Measurements from ENCODE around the gene SYNJ2BP. TPM values are rescaled to one million over a fixed set of nuclear protein-coding genes. Genes with fewer than 3 reads are reported as not detected.

The SYNJ2BP gene
- total and polyA plus RNA-seq, 2 donors (not counting 1 experiment from before 2014, with no cell fraction given): 7.5 to 17.8 TPM

- no peak overlapping the region for H3K27ac ChIP-seq (ENCODE audit: low read length in 2 of 2)
- Mint-ChIP-seq H3K4me1 (no peaks in the 10 kb centered on the region), H3K9me3 (ENCODE audit: insufficient read depth) (no peaks in the 10 kb centered on the region), H3K27ac (no peak overlapping the region), H3K27me3 (no peaks in the 10 kb centered on the region), H3K4me3 (no peak overlapping the region)
- H3K9me3 ChIP-seq (ENCODE audit: control extremely low read depth in 1 of 3, control insufficient read depth in 2 of 3, insufficient read depth in 1 of 3, low read length in 2 of 3): no peaks in the 10 kb centered on the region
- no peak for DNase-seq
- WGBS (ENCODE audit: insufficient coverage): no CpG with 5 or more reads among the region's 6 CpGs
- intact Hi-C loops (cut with micrococcal nuclease): no loop called here
- H2AFZ ChIP-seq (ENCODE audit: insufficient read depth, low read depth, low read length, poor library complexity, severe bottlenecking): no peak overlapping the region
- no peak overlapping the region for H3K9ac ChIP-seq (ENCODE audit: low read length)
- H3K4me2 ChIP-seq (replicated peaks; ENCODE audit: low read depth, low read length, poor library complexity, severe bottlenecking): no peak overlapping the region
- no peaks in the 10 kb centered on the region for H3K4me1 ChIP-seq (ENCODE audit: control insufficient read depth in 2 of 2, insufficient read depth in 2 of 2, low read length in 2 of 2)
- no peaks in the 10 kb centered on the region for H3K27me3 ChIP-seq (replicated peaks in 1 of 4; ENCODE audit: control extremely low read depth in 1 of 4, control insufficient read depth in 3 of 4, insufficient read depth in 4 of 4, low read length in 3 of 4)
- peaks cover 10% of the 10 kb centered on the region for H4K20me1 ChIP-seq (ENCODE audit: control insufficient read depth, insufficient read depth, low read length, poor library complexity, severe bottlenecking)
- CTCF ChIA-PET: interaction anchor here (0.6 to 0.8 kb wide), 2 partner anchors 322 to 694 kb away, joined by 3 read pairs; no protein-coding TSS in a partner anchor
- TF ChIP-seq EZH2 (IDR thresholded peaks at IDR 0.05; ENCODE audit: borderline replicate concordance, insufficient read depth, low read depth, low read length, poor library complexity, severe bottlenecking) (no peak), CTCF (IDR thresholded peaks at IDR 0.05) (no peak)
- peaks cover 4% of the 10 kb centered on the region for H3K79me2 ChIP-seq (ENCODE audit: control insufficient read depth, insufficient read depth, low read length)
- peaks cover 1 to 15% of the 10 kb centered on the region in 2 experiments for H3K36me3 ChIP-seq (replicated peaks in 1 of 2; ENCODE audit: control extremely low read depth in 1 of 2, control insufficient read depth in 1 of 2, extremely low read depth in 1 of 2, insufficient read depth in 2 of 2, low read length in 1 of 2)
- no peak overlapping the region for H3K4me3 ChIP-seq (ENCODE audit: control extremely low read depth in 1 of 5, extremely low read depth in 1 of 5, insufficient read depth in 1 of 5, low read depth in 2 of 5, low read length in 4 of 5)
- POLR2A ChIA-PET: no interaction called here
- no peak for ATAC-seq (ENCODE audit: low read depth)
Observed at GRCh38 chr14:70391493-70392391, 25.1 kb downstream of the SYNJ2BP start.

GRCh38 chr14:70382536-70382935 is 34.4 kb downstream of the SYNJ2BP start:
- intact Hi-C loops (cut with micrococcal nuclease): no loop called here
- DNase-seq (no peak), ATAC-seq (ENCODE audit: low read depth) (no peak)
- Mint-ChIP-seq H3K4me3 (no peak overlapping the region), H3K9me3 (ENCODE audit: insufficient read depth) (no peaks in the 10 kb centered on the region), H3K27ac (no peak overlapping the region), H3K4me1 (no peaks in the 10 kb centered on the region), H3K27me3 (no peaks in the 10 kb centered on the region)
- ChIA-PET CTCF (no interaction called here), POLR2A (no interaction called here)
- no peaks in the 10 kb centered on the region for H3K9me3 ChIP-seq (ENCODE audit: control extremely low read depth in 1 of 3, control insufficient read depth in 2 of 3, insufficient read depth in 1 of 3, low read length in 2 of 3)
- no peak overlapping the region for H3K4me2 ChIP-seq (replicated peaks; ENCODE audit: low read depth, low read length, poor library complexity, severe bottlenecking)
- no peak overlapping the region for H3K4me3 ChIP-seq (ENCODE audit: control extremely low read depth in 1 of 5, extremely low read depth in 1 of 5, insufficient read depth in 1 of 5, low read depth in 2 of 5, low read length in 4 of 5)
- no peak overlapping the region for H2AFZ ChIP-seq (ENCODE audit: insufficient read depth, low read depth, low read length, poor library complexity, severe bottlenecking)
- H3K27ac ChIP-seq (ENCODE audit: low read length in 2 of 2): no peak overlapping the region
- no peaks in the 10 kb centered on the region for H3K79me2 ChIP-seq (ENCODE audit: control insufficient read depth, insufficient read depth, low read length)
- no peak overlapping the region for H3K9ac ChIP-seq (ENCODE audit: low read length)
- WGBS (ENCODE audit: insufficient coverage): no CpG with 5 or more reads among the region's 2 CpGs
- peaks cover 0 to 30% of the 10 kb centered on the region in 2 experiments for H3K36me3 ChIP-seq (replicated peaks in 1 of 2; ENCODE audit: control extremely low read depth in 1 of 2, control insufficient read depth in 1 of 2, extremely low read depth in 1 of 2, insufficient read depth in 2 of 2, low read length in 1 of 2)
- H4K20me1 ChIP-seq (ENCODE audit: control insufficient read depth, insufficient read depth, low read length, poor library complexity, severe bottlenecking): no peaks in the 10 kb centered on the region
- no peaks in the 10 kb centered on the region for H3K4me1 ChIP-seq (ENCODE audit: control insufficient read depth in 2 of 2, insufficient read depth in 2 of 2, low read length in 2 of 2)
- H3K27me3 ChIP-seq (replicated peaks in 1 of 4; ENCODE audit: control extremely low read depth in 1 of 4, control insufficient read depth in 3 of 4, insufficient read depth in 4 of 4, low read length in 3 of 4): no peaks in the 10 kb centered on the region
- no peak for TF ChIP-seq CTCF (IDR thresholded peaks at IDR 0.05)
